ENCODE measurements around the gene ABRACL.
"Not testable (repeated sequence)": the region's sequence is repeated elsewhere in the genome, so short reads cannot be mapped to it uniquely, and the experiment has no call there.

Gene ABRACL, protein sequence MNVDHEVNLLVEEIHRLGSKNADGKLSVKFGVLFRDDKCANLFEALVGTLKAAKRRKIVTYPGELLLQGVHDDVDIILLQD

DNA sequence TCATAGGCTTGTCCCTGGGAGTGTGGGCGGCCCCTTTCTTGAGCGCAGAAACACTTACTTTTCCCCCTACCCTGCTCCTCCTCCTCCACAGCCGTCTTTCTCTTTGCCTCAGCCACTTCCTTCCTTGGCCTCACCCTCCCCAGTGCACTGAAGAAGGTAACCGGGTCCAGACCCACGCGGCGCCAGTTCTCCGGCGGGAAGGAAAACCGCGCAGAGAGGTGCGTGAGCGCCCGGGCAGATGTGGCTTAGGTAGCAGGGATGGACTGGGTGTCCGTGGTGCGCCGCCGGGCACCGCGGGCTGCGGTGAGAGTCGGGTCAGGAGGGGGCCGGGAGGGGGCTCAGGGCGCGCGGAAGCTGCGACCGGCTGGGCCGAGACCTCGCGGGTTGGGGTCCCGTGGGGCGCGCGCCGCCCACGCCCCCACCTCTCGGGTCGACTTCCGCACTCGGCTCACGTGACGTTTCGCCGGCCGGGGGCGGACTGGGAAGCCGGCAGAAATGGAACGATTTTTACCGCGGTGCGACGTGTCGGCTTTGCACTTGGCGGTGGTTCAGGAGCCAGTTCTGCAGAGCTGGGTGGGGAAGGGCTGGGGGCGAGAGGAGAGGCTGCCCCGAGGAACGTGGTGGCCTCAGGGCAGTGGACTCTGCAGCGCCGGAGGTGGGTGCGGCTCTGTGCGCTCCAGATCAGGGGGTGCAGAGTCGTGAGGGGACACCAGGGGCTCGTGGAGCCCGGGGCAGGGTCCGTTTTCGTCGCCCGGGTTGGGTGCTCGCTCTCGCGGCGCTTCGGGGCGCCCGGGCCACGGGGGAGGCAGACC is at the start of gene ABRACL:
Gene ABRACL (plus strand): TSS at position 88 of the 812 bp plus-strand sequence. CDS start 5,416 bp downstream, outside the sequence.
- Mint-ChIP-seq H3K9me3 (no peaks in the 10 kb centered on the region), H3K36me3 (ENCODE audit: low read depth) (peaks cover 12% of the 10 kb centered on the region), H3K27me3 (ENCODE audit: low read depth) (no peaks in the 10 kb centered on the region), H3K4me1 (ENCODE audit: low read depth) (peaks cover 21% of the 10 kb centered on the region), H3K4me3 (peak within 1 kb of the TSS; percentile 82), H3K27ac (peak within 1 kb of the TSS; percentile 92)
- peak; percentile 81 for DNase-seq (ENCODE audit: low spot score)

DNA sequence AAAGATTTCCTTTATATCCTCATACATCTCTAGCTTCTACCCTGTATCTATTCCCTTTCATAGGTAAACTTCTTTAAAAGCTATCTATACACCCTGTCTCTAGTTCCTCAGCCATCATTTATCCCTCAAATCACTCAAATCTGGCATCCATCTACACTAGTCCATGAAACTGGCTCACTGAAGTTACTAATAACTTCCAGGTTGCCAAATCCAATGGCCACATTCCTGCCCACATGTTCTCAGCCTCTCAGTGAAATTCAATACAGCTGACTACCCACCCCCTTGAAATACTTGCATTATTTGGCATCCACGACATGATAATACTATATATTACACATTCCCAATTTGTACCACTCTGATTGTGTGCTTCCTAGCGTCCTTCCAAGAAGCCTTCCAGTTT is 49.2 kb upstream of the ABRACL start:
- H3K9me3 Mint-ChIP-seq: no peaks in the 10 kb centered on the region
- no peak overlapping the region for H3K27ac Mint-ChIP-seq
- no peak for DNase-seq (ENCODE audit: low spot score)
- no peaks in the 10 kb centered on the region for H3K27me3 Mint-ChIP-seq (ENCODE audit: low read depth)
- no peak overlapping the region for H3K4me3 Mint-ChIP-seq
- peaks cover 23% of the 10 kb centered on the region for H3K4me1 Mint-ChIP-seq (ENCODE audit: low read depth)
- peaks cover 3% of the 10 kb centered on the region for H3K36me3 Mint-ChIP-seq (ENCODE audit: low read depth)

DNA sequence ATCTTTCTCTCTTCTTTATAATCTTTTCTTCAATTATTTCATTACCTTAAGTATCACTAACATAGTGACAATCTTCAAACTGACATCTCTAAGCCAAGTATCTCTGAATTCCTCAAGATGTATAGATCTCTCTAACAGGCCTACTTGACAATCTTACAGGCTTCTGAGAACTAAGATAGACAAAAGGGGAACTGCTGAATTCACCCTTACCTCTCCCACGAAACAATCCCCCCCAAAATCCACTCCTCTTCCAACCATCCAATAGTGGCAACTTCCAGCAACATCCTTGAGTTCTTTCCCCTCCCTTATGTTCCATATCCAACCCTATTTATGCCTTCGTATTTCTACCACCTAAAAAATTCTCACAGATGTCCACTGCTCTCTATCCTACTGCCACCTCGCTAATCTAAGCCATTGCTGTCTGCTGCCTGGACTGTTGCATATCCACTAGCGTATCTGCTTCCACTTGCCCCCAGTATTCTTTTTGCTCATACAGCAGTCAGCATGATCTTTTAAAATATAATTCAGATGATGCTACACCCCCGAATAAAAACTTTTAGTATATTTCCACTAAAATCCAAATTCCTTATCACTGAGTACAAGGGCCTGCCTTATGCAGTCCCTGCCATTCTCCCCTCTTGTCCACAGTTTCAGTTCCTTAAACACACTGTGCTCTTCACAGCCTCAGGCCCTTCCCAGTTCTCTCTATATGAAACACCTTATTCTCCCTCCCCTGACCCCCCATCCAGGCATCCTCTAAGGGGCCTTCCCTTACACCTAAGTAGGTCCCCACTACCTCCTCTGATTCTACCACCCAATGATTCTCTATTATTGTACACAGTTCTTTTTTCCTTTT is 48.5 kb upstream of the ABRACL start:
- Mint-ChIP-seq H3K36me3 (ENCODE audit: low read depth) (peaks cover 2% of the 10 kb centered on the region), H3K4me3 (no peak overlapping the region), H3K27me3 (ENCODE audit: low read depth) (no peaks in the 10 kb centered on the region), H3K4me1 (ENCODE audit: low read depth) (peaks cover 21% of the 10 kb centered on the region), H3K27ac (no peak overlapping the region), H3K9me3 (no peaks in the 10 kb centered on the region)
- DNase-seq (ENCODE audit: low spot score): no peak

DNA sequence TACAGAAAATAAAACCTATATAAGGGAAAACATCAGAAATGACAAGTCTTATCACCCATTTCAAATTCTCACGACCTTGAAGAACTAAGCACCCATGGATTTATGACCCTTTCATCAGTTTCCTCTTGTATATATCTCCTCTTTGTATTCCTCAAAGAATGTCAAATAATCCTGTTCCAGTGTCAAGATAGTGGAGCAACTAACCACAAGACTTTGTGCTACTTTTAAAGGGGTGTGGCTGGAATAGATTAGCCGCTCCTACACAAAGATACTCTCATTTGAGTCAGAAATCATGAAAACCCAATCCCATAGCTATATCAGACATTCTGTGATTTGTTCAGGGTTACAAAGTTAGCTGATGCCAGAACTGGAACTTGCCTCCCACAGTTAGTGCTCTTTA is 47.1 kb upstream of the ABRACL start:
- H3K4me1 Mint-ChIP-seq (ENCODE audit: low read depth): peaks cover 25% of the 10 kb centered on the region
- no peaks in the 10 kb centered on the region for H3K27me3 Mint-ChIP-seq (ENCODE audit: low read depth)
- H3K4me3 Mint-ChIP-seq: no peak overlapping the region
- no peak for DNase-seq (ENCODE audit: low spot score)
- H3K36me3 Mint-ChIP-seq (ENCODE audit: low read depth): no peaks in the 10 kb centered on the region
- H3K27ac Mint-ChIP-seq: no peak overlapping the region
- no peaks in the 10 kb centered on the region for H3K9me3 Mint-ChIP-seq

DNA sequence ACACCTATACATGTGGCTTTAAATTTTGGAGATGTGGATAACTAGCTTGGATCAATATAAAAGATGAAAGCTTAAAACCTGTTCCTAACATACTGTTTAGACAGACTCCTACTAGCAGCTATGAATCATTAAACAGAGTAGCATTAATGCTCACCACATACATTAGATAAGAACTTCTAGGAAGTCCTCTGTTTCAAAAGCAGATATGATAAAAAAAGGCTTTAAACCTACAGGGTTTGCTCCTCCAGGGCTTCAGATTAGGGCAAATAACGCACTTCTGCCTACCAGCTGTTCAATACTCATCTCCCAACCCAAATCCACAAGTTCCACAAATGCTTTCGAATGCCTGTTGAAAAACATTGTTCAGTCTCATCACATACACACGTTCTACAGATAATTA is 42.0 kb upstream of the ABRACL start:
- Mint-ChIP-seq H3K27ac (peak overlapping the region; percentile 74), H3K4me3 (no peak overlapping the region), H3K36me3 (ENCODE audit: low read depth) (no peaks in the 10 kb centered on the region), H3K27me3 (ENCODE audit: low read depth) (no peaks in the 10 kb centered on the region), H3K4me1 (ENCODE audit: low read depth) (peaks cover 16% of the 10 kb centered on the region), H3K9me3 (no peaks in the 10 kb centered on the region)
- peak; percentile 28 for DNase-seq (ENCODE audit: low spot score)

DNA sequence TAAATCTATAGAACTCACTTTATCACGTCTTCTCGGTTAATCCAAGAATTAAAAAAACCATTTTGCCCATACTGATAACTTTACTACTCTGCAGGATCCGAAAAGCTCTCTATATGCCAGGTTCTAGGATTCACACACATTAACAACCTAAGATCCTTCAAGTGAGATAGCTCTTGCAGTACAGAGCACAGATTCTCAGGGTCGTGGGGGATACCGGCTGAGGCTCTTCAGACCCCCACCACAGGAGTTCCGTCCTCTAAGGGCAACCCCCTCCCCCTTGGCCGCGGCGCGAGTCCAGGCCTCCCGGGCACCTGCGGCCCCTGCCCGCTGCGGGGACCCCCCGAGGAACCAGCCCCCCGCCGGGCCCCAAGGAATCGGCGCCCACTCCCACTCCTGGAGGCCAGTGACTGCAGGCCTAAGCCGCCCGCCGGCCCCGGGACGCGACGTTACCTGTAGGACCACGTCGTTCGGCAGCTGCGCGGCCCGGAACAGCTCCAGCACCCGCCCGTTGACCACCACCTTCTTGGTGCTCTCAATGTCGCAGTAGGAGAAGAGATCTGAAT is 41.4 kb upstream of the ABRACL start:
- Mint-ChIP-seq H3K27me3 (ENCODE audit: low read depth) (no peaks in the 10 kb centered on the region), H3K4me1 (ENCODE audit: low read depth) (peaks cover 14% of the 10 kb centered on the region), H3K36me3 (ENCODE audit: low read depth) (no peaks in the 10 kb centered on the region), H3K27ac (peak overlapping the region; percentile 74), H3K9me3 (no peaks in the 10 kb centered on the region), H3K4me3 (peak overlapping the region; percentile 80)
- DNase-seq (ENCODE audit: low spot score): no peak

DNA sequence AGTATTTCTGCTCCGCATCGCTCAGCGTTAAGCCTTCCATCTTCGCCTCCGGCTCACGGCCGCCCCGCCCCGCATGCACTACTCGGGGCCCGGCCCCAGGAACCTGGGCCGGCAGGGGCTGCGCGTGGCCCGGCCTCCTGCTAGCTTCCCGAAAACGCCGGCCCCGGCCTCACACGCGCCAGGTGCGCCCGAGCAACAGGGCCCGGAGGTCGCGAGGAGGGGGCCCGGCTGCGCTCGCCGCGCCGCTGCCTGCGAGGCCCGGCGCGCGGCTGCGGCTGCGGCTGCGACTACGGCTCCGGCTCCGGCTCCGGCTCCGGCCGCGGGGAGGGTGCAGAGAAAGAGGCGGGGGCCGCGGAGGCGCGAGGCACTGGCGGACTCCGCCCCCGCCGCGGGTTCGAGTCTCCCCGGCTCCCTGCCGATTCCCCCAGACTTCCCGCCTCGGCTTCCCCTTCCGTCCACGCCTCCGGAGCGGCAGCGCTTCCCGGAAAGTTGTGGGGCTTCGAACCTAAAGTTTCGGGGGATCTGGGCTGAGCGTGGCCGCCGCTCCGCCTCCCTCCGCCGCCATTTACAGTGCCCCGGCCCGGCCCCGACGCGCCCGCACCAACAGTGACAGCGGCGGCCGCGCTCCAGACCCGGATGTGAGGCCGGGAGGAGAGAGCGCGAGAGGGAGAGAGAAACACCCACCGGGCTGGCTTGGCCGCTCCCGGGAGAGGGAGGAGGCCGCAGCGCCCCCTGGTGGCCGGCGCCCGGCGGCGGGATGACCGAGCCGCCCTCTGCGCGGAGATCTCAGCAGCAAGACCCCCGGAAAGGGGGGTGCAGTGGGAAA is 40.7 kb upstream of the ABRACL start, which contains the start of gene REPS1:
Gene REPS1 (minus strand): TSS at position 611 of the 826 bp plus-strand sequence. CDS start 571 bp downstream, at position 40.
- no peaks in the 10 kb centered on the region for H3K36me3 Mint-ChIP-seq (ENCODE audit: low read depth)
- H3K4me3 Mint-ChIP-seq: peak within 1 kb of the TSS; percentile 85
- H3K27ac Mint-ChIP-seq: peak within 1 kb of the TSS; percentile 93
- no peaks in the 10 kb centered on the region for H3K9me3 Mint-ChIP-seq
- H3K4me1 Mint-ChIP-seq (ENCODE audit: low read depth): peaks cover 14% of the 10 kb centered on the region
- H3K27me3 Mint-ChIP-seq (ENCODE audit: low read depth): no peaks in the 10 kb centered on the region
- DNase-seq (ENCODE audit: low spot score): peak; percentile 92

DNA sequence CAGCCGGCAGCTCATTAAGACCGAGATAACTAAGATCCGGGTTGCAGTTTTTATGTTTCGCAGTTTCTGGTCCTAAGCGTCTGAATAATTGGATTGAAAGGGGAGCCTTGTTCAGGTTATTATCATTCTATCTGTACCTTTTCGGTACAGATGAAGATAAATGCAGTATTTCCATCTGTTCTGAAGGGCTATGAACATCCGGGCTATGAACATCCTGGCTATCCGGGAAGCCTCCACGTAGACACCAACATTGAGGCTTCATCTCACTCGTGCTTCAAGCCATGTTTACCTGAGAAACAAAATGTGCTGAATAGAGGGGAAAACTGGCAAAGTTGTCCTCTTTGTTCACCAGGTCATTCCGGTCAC is 40.1 kb upstream of the ABRACL start:
- Mint-ChIP-seq H3K9me3 (no peaks in the 10 kb centered on the region), H3K4me1 (ENCODE audit: low read depth) (peaks cover 14% of the 10 kb centered on the region), H3K27me3 (ENCODE audit: low read depth) (no peaks in the 10 kb centered on the region), H3K27ac (peak overlapping the region; percentile 45), H3K36me3 (ENCODE audit: low read depth) (no peaks in the 10 kb centered on the region), H3K4me3 (peak overlapping the region; percentile 85)
- DNase-seq (ENCODE audit: low spot score): no peak

DNA sequence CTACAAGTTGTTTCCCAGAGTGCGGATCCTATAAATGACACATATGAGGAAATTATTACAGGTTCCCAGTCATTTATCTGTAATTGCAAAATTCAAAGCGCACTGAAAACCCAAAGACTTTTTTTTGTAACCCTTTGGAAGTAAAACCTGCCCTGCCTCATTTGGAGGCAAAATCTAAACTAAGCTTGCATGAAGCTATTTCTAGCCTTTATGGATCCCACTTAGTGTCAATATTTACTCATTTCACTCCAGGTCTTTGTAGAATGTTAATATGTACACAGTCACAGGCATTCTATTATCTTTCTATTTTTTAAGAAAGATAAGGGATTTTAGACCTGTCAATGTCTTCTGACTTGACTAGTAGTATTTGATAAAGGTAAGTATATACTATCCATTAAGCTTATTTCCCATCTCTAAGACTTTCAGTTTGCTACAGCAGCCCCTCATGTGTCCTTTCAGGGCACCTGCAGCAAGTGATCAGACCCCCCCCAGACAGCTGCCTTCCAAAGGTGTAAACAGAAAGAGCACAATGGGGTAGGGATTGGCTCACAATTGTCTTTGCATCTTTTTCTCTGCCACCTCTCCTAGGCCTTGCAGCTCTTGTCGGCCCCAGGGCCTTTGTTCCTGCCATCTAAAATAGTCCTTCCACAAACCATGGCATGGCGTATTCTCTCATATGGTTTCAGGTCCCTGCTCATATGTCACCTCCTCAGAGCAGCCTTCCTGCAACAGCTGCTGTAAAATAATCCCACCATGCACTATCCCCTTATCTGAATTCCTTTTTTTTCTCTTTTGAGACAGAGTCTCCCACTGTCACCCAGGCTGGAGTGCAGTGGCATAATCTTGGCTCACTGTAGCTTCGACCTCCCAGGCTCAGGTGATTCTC is 39.2 kb upstream of the ABRACL start:
- no peak for DNase-seq (ENCODE audit: low spot score)
- H3K27me3 Mint-ChIP-seq (ENCODE audit: low read depth): no peaks in the 10 kb centered on the region
- H3K36me3 Mint-ChIP-seq (ENCODE audit: low read depth): no peaks in the 10 kb centered on the region
- peak overlapping the region; percentile 85 for H3K4me3 Mint-ChIP-seq
- H3K9me3 Mint-ChIP-seq: no peaks in the 10 kb centered on the region
- peak overlapping the region; percentile 6 for H3K27ac Mint-ChIP-seq
- peaks cover 14% of the 10 kb centered on the region for H3K4me1 Mint-ChIP-seq (ENCODE audit: low read depth)

DNA sequence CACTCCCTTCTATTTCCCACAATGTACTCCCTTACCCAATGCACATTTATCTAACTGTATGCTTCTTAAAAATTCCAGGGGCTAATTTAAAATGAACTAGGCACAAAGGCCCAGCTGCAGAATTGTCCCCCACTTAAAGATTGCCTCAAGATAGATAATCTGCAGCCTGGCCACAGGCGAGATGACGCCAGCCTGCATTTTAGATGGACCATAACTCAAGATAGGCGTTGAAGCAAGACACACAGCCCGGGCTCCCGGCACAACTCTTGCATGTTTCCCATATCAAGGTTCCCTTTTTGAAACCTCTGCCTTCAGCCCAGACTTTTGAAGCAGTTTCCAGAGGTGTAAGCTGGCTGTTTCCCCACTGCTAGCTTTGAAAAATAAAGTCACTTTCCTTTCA is 37.3 kb upstream of the ABRACL start:
- Mint-ChIP-seq H3K4me3 (no peak overlapping the region), H3K9me3 (no peaks in the 10 kb centered on the region), H3K27me3 (ENCODE audit: low read depth) (no peaks in the 10 kb centered on the region), H3K4me1 (ENCODE audit: low read depth) (peaks cover 8% of the 10 kb centered on the region), H3K36me3 (ENCODE audit: low read depth) (no peaks in the 10 kb centered on the region), H3K27ac (no peak overlapping the region)
- DNase-seq (ENCODE audit: low spot score): no peak

DNA sequence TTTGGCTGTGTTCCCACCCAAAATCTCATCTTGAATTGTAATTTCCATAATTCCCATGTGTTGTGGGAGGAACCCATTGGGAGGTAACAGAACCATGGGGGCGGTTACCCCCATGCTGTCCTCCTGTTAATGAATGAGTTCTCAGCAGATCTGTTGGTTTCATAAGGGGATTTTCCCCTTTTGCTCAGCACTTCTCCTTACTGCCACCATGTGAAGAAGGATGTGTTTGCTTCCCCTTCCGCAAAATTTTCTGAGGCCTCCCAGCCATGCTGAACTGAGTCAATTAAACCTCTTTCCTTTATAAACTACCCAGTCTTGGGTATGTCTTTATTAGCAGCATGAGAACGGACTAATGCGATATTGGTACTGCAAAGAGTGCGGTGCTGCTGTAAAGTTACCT is 35.6 kb upstream of the ABRACL start:
- not testable (repeated sequence) for H3K4me1 Mint-ChIP-seq (ENCODE audit: low read depth); DNase-seq (ENCODE audit: low spot score); H3K36me3 Mint-ChIP-seq (ENCODE audit: low read depth); H3K27me3 Mint-ChIP-seq (ENCODE audit: low read depth); H3K27ac Mint-ChIP-seq; H3K9me3 Mint-ChIP-seq; H3K4me3 Mint-ChIP-seq

DNA sequence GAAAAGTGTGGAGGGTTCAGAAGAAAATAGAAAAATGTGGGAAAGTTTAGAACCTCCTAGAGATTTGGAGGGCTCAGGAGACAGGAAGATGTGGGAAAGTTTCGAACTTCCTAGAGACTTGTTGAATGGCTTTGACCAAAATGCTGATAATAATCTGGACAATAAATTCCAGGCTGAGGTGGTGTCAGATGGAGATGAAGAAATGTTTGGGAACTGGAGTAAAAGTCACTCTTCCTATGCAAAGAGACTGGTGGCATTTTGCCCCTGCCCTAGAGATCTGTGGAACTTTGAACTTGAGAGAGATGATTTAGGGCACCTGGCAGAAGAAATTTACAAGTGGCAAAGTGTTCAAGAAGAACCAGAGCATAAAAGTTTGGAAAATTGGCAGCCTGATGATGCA is 35.1 kb upstream of the ABRACL start:
- not testable (repeated sequence) for H3K27me3 Mint-ChIP-seq (ENCODE audit: low read depth); H3K9me3 Mint-ChIP-seq; H3K36me3 Mint-ChIP-seq (ENCODE audit: low read depth); H3K4me3 Mint-ChIP-seq; H3K27ac Mint-ChIP-seq; DNase-seq (ENCODE audit: low spot score); H3K4me1 Mint-ChIP-seq (ENCODE audit: low read depth)
